Measurements from ENCODE around the gene AQP1. TPM values are rescaled to one million over a fixed set of nuclear protein-coding genes. Genes with fewer than 3 reads are reported as not detected.

Gene AQP1
- total RNA-seq, 1 experiment from 2014 or later = 0.15 TPM

DNA sequence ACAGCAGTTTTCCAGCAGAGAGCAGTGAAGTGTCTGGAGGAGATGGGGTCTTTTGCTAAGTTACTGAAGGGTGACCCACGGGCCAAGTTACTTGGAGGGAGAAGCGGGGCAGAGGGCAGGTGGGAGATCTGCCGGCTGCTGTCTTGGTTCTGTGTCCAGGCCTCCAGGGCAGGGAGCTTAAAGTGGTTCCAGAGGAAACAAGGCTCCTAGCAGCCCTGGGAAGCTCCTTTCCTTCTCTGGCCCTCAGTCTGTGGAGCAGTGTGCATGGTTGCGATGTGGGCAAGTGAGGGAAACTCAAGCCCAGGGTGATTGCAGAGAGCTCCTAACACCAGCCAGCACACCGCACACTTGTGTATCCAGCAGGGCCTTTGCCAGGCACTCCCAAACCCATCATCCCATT is 58.4 kb downstream of the AQP1 start:
- no peak for DNase-seq
- H4K20me1 ChIP-seq (ENCODE audit: control insufficient read depth, insufficient read depth, insufficient read length) = no peaks in the 10 kb centered on the region
- Mint-ChIP-seq H3K9me3 (no peaks in the 10 kb centered on the region), H3K4me1 (peaks cover 17 to 25% of the 10 kb centered on the region in 2 experiments), H3K4me3 (no peak overlapping the region), H3K36me3 (ENCODE audit: insufficient read depth in 1 of 3, low read depth in 3 of 3) (no peaks in the 10 kb centered on the region), H3K27ac (no peak overlapping the region), H3K27me3 (ENCODE audit: low read depth) (peaks cover 44% of the 10 kb centered on the region)
- no CpG with 5 or more reads among the region's 5 CpGs for WGBS (ENCODE audit: extremely low coverage, insufficient read length, low lambda C conversion rate)
- TF ChIP-seq, protein P1, sequence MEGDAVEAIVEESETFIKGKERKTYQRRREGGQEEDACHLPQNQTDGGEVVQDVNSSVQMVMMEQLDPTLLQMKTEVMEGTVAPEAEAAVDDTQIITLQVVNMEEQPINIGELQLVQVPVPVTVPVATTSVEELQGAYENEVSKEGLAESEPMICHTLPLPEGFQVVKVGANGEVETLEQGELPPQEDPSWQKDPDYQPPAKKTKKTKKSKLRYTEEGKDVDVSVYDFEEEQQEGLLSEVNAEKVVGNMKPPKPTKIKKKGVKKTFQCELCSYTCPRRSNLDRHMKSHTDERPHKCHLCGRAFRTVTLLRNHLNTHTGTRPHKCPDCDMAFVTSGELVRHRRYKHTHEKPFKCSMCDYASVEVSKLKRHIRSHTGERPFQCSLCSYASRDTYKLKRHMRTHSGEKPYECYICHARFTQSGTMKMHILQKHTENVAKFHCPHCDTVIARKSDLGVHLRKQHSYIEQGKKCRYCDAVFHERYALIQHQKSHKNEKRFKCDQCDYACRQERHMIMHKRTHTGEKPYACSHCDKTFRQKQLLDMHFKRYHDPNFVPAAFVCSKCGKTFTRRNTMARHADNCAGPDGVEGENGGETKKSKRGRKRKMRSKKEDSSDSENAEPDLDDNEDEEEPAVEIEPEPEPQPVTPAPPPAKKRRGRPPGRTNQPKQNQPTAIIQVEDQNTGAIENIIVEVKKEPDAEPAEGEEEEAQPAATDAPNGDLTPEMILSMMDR (conservative IDR thresholded peaks at IDR 0.05) = no peak
- no peaks in the 10 kb centered on the region for H3K79me2 ChIP-seq (ENCODE audit: insufficient read depth, low read length)
- H4K91ac ChIP-seq (ENCODE audit: insufficient read length, low read depth, low read length) = no peak overlapping the region
- H2BK120ac ChIP-seq (ENCODE audit: low read depth, low read length, poor library complexity, severe bottlenecking) = no peak overlapping the region
- no peak overlapping the region for H2AK5ac ChIP-seq (ENCODE audit: insufficient read length, low read length)
- no peak overlapping the region for H3K4me2 ChIP-seq (ENCODE audit: insufficient read depth, insufficient read length, low read length)
- H3K79me1 ChIP-seq (ENCODE audit: insufficient read depth, low read depth, low read length, poor library complexity, severe bottlenecking) = no peaks in the 10 kb centered on the region
- H3K23me2 ChIP-seq (ENCODE audit: insufficient read length, low read depth, low read length, poor library complexity, severe bottlenecking) = no peaks in the 10 kb centered on the region
- H3T11ph ChIP-seq (ENCODE audit: low read length) = no peak overlapping the region
- H2BK20ac ChIP-seq (ENCODE audit: low read depth, low read length, poor library complexity, severe bottlenecking) = no peak overlapping the region
- H3K9me3 ChIP-seq (ENCODE audit: control insufficient read depth, low read depth, low read length) = no peaks in the 10 kb centered on the region
- no peak overlapping the region for H3K56ac ChIP-seq (ENCODE audit: insufficient read length, low read depth, low read length)
- no peak overlapping the region for H4K8ac ChIP-seq (replicated peaks; ENCODE audit: insufficient read length, low read depth, low read length)
- no peak overlapping the region for H3K27ac ChIP-seq (ENCODE audit: insufficient read length, low read depth, low read length)
- H3K14ac ChIP-seq (ENCODE audit: insufficient read depth, low read length) = no peak overlapping the region
- no peak overlapping the region for H3K4ac ChIP-seq (ENCODE audit: low read depth, low read length)
- H4K5ac ChIP-seq (ENCODE audit: insufficient read length, low read depth, low read length) = no peak overlapping the region
- no peak overlapping the region for H2BK5ac ChIP-seq (ENCODE audit: insufficient read length, low read length)
- no peak overlapping the region for H3K9ac ChIP-seq (ENCODE audit: extremely low read depth, insufficient read length, low read length)
- no peak overlapping the region for H2BK12ac ChIP-seq (ENCODE audit: insufficient read length, low read depth, low read length)
- H3K27me3 ChIP-seq (ENCODE audit: insufficient read depth, low read length) = no peaks in the 10 kb centered on the region
- no peak overlapping the region for H2BK15ac ChIP-seq (ENCODE audit: low read depth, low read length)
- no peak overlapping the region for H3K23ac ChIP-seq (ENCODE audit: insufficient read length, low read depth, low read length)
- H3K18ac ChIP-seq (ENCODE audit: insufficient read length, low read depth, low read length) = no peak overlapping the region
- H2AFZ ChIP-seq (ENCODE audit: low read length) = no peak overlapping the region
- H3K4me1 ChIP-seq (ENCODE audit: insufficient read depth, low read length) = no peaks in the 10 kb centered on the region; the same call in 1 of the 2 replicates

All from H9 (cell line).